Neural cell (in vitro differentiated cells): ENCODE measurements around the gene SPATA13. TPM values are rescaled to one million over a fixed set of nuclear protein-coding genes. Genes with fewer than 3 reads are reported as not detected.

Experiments
- H2AFZ ChIP-seq: fragments of 200-600, 300-800 bp; sonication (generic), shearing (Covaris generic); 2 replicates; pipeline ENCODE4 v1.6.0; 2014; ENCODE audit warnings: low read depth, mild to moderate bottlenecking, antibody characterized with exemption, low read length, moderate library complexity
- H3F3A ChIP-seq: fragments of 200-600 bp; shearing (Covaris generic); 2 replicates; pipeline ENCODE4 v1.6.1; 2016; ENCODE audit warnings: mild to moderate bottlenecking, moderate library complexity, mixed read lengths, antibody characterized with exemption, low read length; ENCODE audit not compliant: insufficient read depth, poor library complexity, severe bottlenecking
- H3K27ac ChIP-seq: fragments of 200-600, 300-800 bp; sonication (generic), shearing (Covaris generic); 2 replicates; pipeline ENCODE4 v1.5.1; 2014; ENCODE audit warnings: mild to moderate bottlenecking, low read length, moderate library complexity
- H3K27me3 ChIP-seq: fragments of 300-800, 200-600 bp; sonication (generic), shearing (Covaris generic); 2 replicates; pipeline ENCODE4 v1.6.0; 2014; ENCODE audit warnings: mild to moderate bottlenecking, low read depth, low read length, moderate library complexity; ENCODE audit not compliant: insufficient read depth
- H3K36me3 ChIP-seq: fragments of 300-800, 200-600 bp; sonication (generic), shearing (Covaris generic); 2 replicates; pipeline ENCODE4 v1.5.1; 2014; ENCODE audit warnings: mild to moderate bottlenecking, antibody characterized with exemption, low read length, moderate library complexity; ENCODE audit not compliant: insufficient read depth
- H3K4me2 ChIP-seq: fragments of 300-800, 200-600 bp; sonication (generic), shearing (Covaris generic); 2 replicates; pipeline ENCODE4 v1.6.0; 2014; ENCODE audit warnings: mild to moderate bottlenecking, low read length
- H3K4me3 ChIP-seq: fragments of 300-800, 200-600 bp; sonication (generic), shearing (Covaris generic); 2 replicates; pipeline ENCODE4 v1.5.1; 2014; ENCODE audit warnings: mild to moderate bottlenecking, low read length, moderate library complexity
- H3K79me2 ChIP-seq: fragments of 200-600 bp; shearing (Covaris generic); replicated peaks from 2 replicates; pipeline ENCODE4 v1.6.0; 2014; ENCODE audit warnings: mild to moderate bottlenecking, low read length, moderate library complexity; ENCODE audit not compliant: insufficient read depth
- H3K9ac ChIP-seq: fragments of 300-800, 200-600 bp; sonication (generic), shearing (Covaris generic); 2 replicates; pipeline ENCODE4 v1.6.1; 2016; ENCODE audit warnings: mild to moderate bottlenecking, low read length, mixed read lengths
- H3K9me2 ChIP-seq: fragments of 200-600 bp; shearing (Covaris generic); 2 replicates; pipeline ENCODE4 v1.6.1; 2016; ENCODE audit warnings: mild to moderate bottlenecking, low read length, mixed read lengths; ENCODE audit not compliant: insufficient read depth
- H3K9me3 ChIP-seq: fragments of 200-600, 300-800 bp; sonication (generic), shearing (Covaris generic); 2 replicates; pipeline ENCODE4 v1.6.1; 2016; ENCODE audit warnings: mild to moderate bottlenecking, mixed run types, low read length, moderate library complexity, mixed read lengths
- H4K20me1 ChIP-seq: fragments of 200-600 bp; shearing (Covaris generic); 2 replicates; pipeline ENCODE4 v1.6.1; 2016; ENCODE audit warnings: mild to moderate bottlenecking, mixed run types; ENCODE audit not compliant: insufficient read depth
- EP300 ChIP-seq: fragments of 450-650 bp; conservative IDR thresholded peaks from 2 replicates; pipeline ENCODE4 v1.6.1; 2014; ENCODE audit warnings: antibody characterized with exemption, mild to moderate bottlenecking, moderate library complexity; ENCODE audit not compliant: poor library complexity, severe bottlenecking
- EZH2 ChIP-seq: fragments of 200-600, 300-800 bp; shearing (Covaris generic), sonication (generic); IDR thresholded peaks from 2 replicates; pipeline ENCODE4 v1.6.1; 2014; ENCODE audit warnings: antibody characterized with exemption, low read length, borderline replicate concordance, mild to moderate bottlenecking; ENCODE audit not compliant: insufficient read depth, poor library complexity, severe bottlenecking
- MXI1 ChIP-seq: fragments of 450-650 bp; conservative IDR thresholded peaks from 2 replicates; pipeline ENCODE4 v1.6.1; 2014; ENCODE audit warnings: antibody characterized with exemption, mild to moderate bottlenecking; ENCODE audit not compliant: poor library complexity, severe bottlenecking
- POLR2AphosphoS5 ChIP-seq: IDR thresholded peaks from 2 replicates; pipeline ENCODE4 v1.6.1; 2012
- RAD21 ChIP-seq: fragments of 450-650 bp; conservative IDR thresholded peaks from 2 replicates; pipeline ENCODE4 v1.6.1; 2014; ENCODE audit warnings: antibody characterized with exemption, mild to moderate bottlenecking, moderate library complexity
- SMC3 ChIP-seq: fragments of 450-650 bp; conservative IDR thresholded peaks from 2 replicates; pipeline ENCODE4 v1.6.1; 2014; ENCODE audit warnings: antibody characterized with exemption, mild to moderate bottlenecking, moderate library complexity; ENCODE audit not compliant: poor library complexity
- TAF1 ChIP-seq: IDR thresholded peaks from 2 replicates; pipeline ENCODE4 v1.6.1; 2012; ENCODE audit warnings: low read depth
- polyA plus RNA-seq: library from polyadenylated mRNA; depleted of rRNA; stranded (reverse); fragments of >200 nt; gene quantifications from 2 replicates; pipeline ENCODE4 v1.2.3, GENCODE V29; 2014
- TF ChIP-seq, protein P1 (sequence below): fragments of 450-650 bp; IDR thresholded peaks from 2 replicates; pipeline ENCODE4 v1.5.1; 2014; ENCODE audit warnings: antibody characterized with exemption, mild to moderate bottlenecking, moderate library complexity; ENCODE audit not compliant: poor library complexity, severe bottlenecking
- TF ChIP-seq, protein P2 (sequence below): IDR thresholded peaks from 2 replicates; pipeline ENCODE4 v1.6.1; 2012; ENCODE audit warnings: borderline replicate concordance

Gene SPATA13
- polyA plus RNA-seq, 1 donor from 2014 or later, result 15.5 TPM

DNA sequence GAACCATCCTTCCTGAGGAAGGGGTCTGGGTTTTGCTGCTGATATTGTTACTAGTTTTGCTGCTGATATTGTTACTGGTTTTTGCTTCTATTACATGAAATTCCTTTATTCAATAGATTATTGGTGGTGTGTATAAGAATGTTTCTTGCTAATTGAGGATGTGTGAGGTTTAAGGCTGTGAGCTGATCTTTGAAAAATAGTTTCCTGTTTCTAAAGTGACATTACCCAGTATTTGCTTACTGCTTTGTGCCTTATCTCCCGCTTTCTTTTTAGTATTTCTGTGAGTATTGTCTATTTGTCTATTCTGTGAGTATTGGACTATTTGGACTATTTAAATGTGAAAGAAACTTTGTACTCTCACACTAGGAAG lies 110.7 kb downstream of the SPATA13 start:
- Histone ChIP-seq H3K36me3 (no peaks in the 10 kb centered on the region), H3K9ac (no peak overlapping the region), H3K9me2 (no peaks in the 10 kb centered on the region), H3F3A (no peaks in the 10 kb centered on the region), H3K9me3 (no peaks in the 10 kb centered on the region), H3K4me2 (no peak overlapping the region), H4K20me1 (no peaks in the 10 kb centered on the region), H3K27me3 (no peaks in the 10 kb centered on the region), H3K27ac (no peak overlapping the region), H3K79me2 (no peaks in the 10 kb centered on the region), H3K4me3 (no peak overlapping the region), H2AFZ (no peak overlapping the region)
- TF ChIP-seq SMC3 (no peak), RAD21 (no peak), TAF1 (no peak), EZH2 (no peak), EP300 (no peak), MXI1 (no peak), POLR2AphosphoS5 (no peak)
- TF ChIP-seq, protein P1, sequence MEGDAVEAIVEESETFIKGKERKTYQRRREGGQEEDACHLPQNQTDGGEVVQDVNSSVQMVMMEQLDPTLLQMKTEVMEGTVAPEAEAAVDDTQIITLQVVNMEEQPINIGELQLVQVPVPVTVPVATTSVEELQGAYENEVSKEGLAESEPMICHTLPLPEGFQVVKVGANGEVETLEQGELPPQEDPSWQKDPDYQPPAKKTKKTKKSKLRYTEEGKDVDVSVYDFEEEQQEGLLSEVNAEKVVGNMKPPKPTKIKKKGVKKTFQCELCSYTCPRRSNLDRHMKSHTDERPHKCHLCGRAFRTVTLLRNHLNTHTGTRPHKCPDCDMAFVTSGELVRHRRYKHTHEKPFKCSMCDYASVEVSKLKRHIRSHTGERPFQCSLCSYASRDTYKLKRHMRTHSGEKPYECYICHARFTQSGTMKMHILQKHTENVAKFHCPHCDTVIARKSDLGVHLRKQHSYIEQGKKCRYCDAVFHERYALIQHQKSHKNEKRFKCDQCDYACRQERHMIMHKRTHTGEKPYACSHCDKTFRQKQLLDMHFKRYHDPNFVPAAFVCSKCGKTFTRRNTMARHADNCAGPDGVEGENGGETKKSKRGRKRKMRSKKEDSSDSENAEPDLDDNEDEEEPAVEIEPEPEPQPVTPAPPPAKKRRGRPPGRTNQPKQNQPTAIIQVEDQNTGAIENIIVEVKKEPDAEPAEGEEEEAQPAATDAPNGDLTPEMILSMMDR, result no peak
- TF ChIP-seq, protein P2, sequence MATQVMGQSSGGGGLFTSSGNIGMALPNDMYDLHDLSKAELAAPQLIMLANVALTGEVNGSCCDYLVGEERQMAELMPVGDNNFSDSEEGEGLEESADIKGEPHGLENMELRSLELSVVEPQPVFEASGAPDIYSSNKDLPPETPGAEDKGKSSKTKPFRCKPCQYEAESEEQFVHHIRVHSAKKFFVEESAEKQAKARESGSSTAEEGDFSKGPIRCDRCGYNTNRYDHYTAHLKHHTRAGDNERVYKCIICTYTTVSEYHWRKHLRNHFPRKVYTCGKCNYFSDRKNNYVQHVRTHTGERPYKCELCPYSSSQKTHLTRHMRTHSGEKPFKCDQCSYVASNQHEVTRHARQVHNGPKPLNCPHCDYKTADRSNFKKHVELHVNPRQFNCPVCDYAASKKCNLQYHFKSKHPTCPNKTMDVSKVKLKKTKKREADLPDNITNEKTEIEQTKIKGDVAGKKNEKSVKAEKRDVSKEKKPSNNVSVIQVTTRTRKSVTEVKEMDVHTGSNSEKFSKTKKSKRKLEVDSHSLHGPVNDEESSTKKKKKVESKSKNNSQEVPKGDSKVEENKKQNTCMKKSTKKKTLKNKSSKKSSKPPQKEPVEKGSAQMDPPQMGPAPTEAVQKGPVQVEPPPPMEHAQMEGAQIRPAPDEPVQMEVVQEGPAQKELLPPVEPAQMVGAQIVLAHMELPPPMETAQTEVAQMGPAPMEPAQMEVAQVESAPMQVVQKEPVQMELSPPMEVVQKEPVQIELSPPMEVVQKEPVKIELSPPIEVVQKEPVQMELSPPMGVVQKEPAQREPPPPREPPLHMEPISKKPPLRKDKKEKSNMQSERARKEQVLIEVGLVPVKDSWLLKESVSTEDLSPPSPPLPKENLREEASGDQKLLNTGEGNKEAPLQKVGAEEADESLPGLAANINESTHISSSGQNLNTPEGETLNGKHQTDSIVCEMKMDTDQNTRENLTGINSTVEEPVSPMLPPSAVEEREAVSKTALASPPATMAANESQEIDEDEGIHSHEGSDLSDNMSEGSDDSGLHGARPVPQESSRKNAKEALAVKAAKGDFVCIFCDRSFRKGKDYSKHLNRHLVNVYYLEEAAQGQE, result no peak

DNA sequence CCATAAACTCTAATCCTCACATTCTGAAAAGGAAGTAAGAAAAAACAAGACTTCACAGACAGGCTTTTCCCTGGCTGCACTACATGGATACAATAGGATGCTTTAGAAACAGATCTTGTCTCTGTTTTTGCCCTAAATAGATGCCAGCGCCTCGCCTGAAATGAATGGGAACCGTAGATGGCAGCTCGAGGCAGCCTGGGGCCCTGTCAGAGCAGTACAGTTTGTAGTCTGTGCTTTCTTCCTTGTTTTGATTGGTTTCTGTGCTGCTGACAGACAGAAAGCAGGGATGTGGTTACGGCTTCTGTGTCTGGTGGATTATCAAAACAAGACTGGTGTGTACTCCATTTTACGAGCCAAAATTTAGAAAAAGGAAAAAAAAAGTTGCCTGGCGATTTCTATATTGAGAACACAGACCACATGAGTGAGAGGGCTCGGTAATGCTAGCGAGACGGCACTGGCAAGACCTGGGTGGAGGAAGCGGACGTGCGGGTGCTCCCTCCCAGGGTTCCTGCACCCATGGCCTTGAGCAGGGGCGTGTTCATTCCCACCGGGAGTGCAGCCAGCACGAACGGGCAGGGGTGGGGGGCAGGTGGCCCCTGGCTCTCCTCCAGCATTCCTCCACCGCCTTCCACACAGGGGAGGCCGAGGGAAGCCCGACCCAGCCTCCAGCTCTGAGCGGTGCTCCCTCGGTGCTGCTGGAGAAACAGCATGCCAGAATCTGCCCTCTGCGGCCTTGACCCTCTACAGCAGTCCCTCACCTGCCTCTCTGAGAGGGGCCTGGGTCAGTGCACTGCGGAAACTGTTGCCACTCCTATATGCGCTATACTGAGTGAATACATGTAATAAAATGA lies 111.3 kb downstream of the SPATA13 start:
- H3K27ac ChIP-seq, result no peak overlapping the region
- no peaks in the 10 kb centered on the region for H3K79me2 ChIP-seq
- H3K4me2 ChIP-seq, result no peak overlapping the region
- no peaks in the 10 kb centered on the region for H3K36me3 ChIP-seq
- H3K9me2 ChIP-seq, result no peaks in the 10 kb centered on the region
- H3K9ac ChIP-seq, result no peak overlapping the region
- H4K20me1 ChIP-seq, result no peaks in the 10 kb centered on the region
- H3K27me3 ChIP-seq, result no peaks in the 10 kb centered on the region
- no peaks in the 10 kb centered on the region for H3K9me3 ChIP-seq
- no peak overlapping the region for H3K4me3 ChIP-seq
- no peaks in the 10 kb centered on the region for H3F3A ChIP-seq
- H2AFZ ChIP-seq, result no peak overlapping the region
- TF ChIP-seq TAF1, result no peak
- TF ChIP-seq POLR2AphosphoS5, result no peak
- no peak for TF ChIP-seq EZH2
- TF ChIP-seq, protein P2, result no peak
- no peak for TF ChIP-seq EP300
- TF ChIP-seq MXI1, result no peak
- TF ChIP-seq SMC3, result no peak
- TF ChIP-seq, protein P1, result no peak
